DOHH2 (cell line): ENCODE results near the gene TNFSF15.

Experiments used
- H3F3A ChIP-seq: fragments of 200-600 bp; sonication (generic), shearing (Covaris generic); 2 replicates; pipeline ENCODE4 v1.6.0; 2016; ENCODE audit warnings: antibody characterized with exemption, mild to moderate bottlenecking; ENCODE audit not compliant: control insufficient read depth, insufficient read depth
- H3K27ac ChIP-seq: fragments of 200-600 bp; sonication (generic); 2 replicates; pipeline ENCODE4 v1.5.1; 2014; ENCODE audit warnings: low read depth, mild to moderate bottlenecking, low read length, moderate library complexity
- H3K27me3 ChIP-seq: fragments of 200-600 bp; sonication (generic); 2 replicates; pipeline ENCODE4 v1.6.1; 2014; ENCODE audit warnings: mild to moderate bottlenecking, low read length, mixed read lengths; ENCODE audit not compliant: control insufficient read depth
- H3K36me3 ChIP-seq: fragments of 200-600 bp; sonication (generic); 2 replicates; pipeline ENCODE4 v1.6.1; 2014; ENCODE audit warnings: mild to moderate bottlenecking, low read length, moderate library complexity, mixed read lengths; ENCODE audit not compliant: control insufficient read depth
- H3K4me1 ChIP-seq: fragments of 200-600 bp; sonication (generic); 2 replicates; pipeline ENCODE4 v1.6.1; 2014; ENCODE audit warnings: mild to moderate bottlenecking, low read length, mixed read lengths; ENCODE audit not compliant: control insufficient read depth
- H3K4me2 ChIP-seq: fragments of 200-600 bp; sonication (generic); 2 replicates; pipeline ENCODE4 v1.6.0; 2014; ENCODE audit warnings: mild to moderate bottlenecking, low read length, moderate library complexity
- H3K4me3 ChIP-seq: fragments of 200-600 bp; sonication (generic); 2 replicates; pipeline ENCODE4 v1.5.1; 2014; ENCODE audit warnings: mild to moderate bottlenecking, low read length, mixed read lengths
- H3K79me2 ChIP-seq: fragments of 200-600 bp; sonication (generic); 2 replicates; pipeline ENCODE4 v1.6.1; 2014; ENCODE audit warnings: mild to moderate bottlenecking, low read length, mixed read lengths; ENCODE audit not compliant: control insufficient read depth
- H3K9me2 ChIP-seq: fragments of 200-600 bp; sonication (generic); replicated peaks from 2 replicates; pipeline ENCODE4 v1.6.1; 2014; ENCODE audit warnings: mild to moderate bottlenecking, low read length, mixed read lengths; ENCODE audit not compliant: control insufficient read depth
- H3K9me3 ChIP-seq: fragments of 200-600 bp; sonication (generic); 2 replicates; pipeline ENCODE4 v1.6.1; 2014; ENCODE audit warnings: antibody characterized with exemption, low read length, mixed read lengths; ENCODE audit not compliant: control insufficient read depth, insufficient read depth
- H4K20me1 ChIP-seq: fragments of 200-600 bp; sonication (generic); 2 replicates; pipeline ENCODE4 v1.6.0; 2014; ENCODE audit warnings: low read depth, mild to moderate bottlenecking, antibody characterized with exemption, low read length, moderate library complexity; ENCODE audit not compliant: control insufficient read depth, insufficient read depth
- CTCF ChIP-seq: fragments of 200-600 bp; sonication (generic); IDR thresholded peaks from one replicate; pipeline ENCODE4 v1.5.1; 2014; ENCODE audit warnings: antibody characterized with exemption, mild to moderate bottlenecking, low read depth, low read length; ENCODE audit not compliant: poor library complexity, severe bottlenecking
- EZH2phosphoT487 ChIP-seq: fragments of 200-600 bp; sonication (generic); IDR thresholded peaks from 2 replicates; pipeline ENCODE4 v1.6.1; 2017; ENCODE audit warnings: borderline replicate concordance, mild to moderate bottlenecking, antibody characterized with exemption, low read length, moderate library complexity, mixed read lengths

TNFSF15 gene

GRCh38 chr9:114850871-114851270 lies 45.0 kb upstream of the TNFSF15 start:
- 0 out of 2 replicates have a peak, but pooled peaks cover 2% of the 10 kb centered on the region for H3K27me3 ChIP-seq
- no peaks in the 10 kb centered on the region for H3F3A ChIP-seq
- H3K36me3 ChIP-seq: no peaks in the 10 kb centered on the region
- no peaks in the 10 kb centered on the region for H3K9me2 ChIP-seq
- no peaks in the 10 kb centered on the region for H3K79me2 ChIP-seq
- no peaks in the 10 kb centered on the region for H3K9me3 ChIP-seq
- H3K4me2 ChIP-seq: no peak overlapping the region
- H3K27ac ChIP-seq: no peak overlapping the region
- no peak for TF ChIP-seq CTCF
- no peak for TF ChIP-seq EZH2phosphoT487
- H3K4me1 ChIP-seq: no peaks in the 10 kb centered on the region
- H4K20me1 ChIP-seq: no peaks in the 10 kb centered on the region
- H3K4me3 ChIP-seq: no peak overlapping the region

GRCh38 chr9:114849450-114849849 lies 43.6 kb upstream of the TNFSF15 start:
- no peak overlapping the region for H3K27ac ChIP-seq
- 0 out of 2 replicates have a peak, but pooled peaks cover 2% of the 10 kb centered on the region for H3K27me3 ChIP-seq
- no peaks in the 10 kb centered on the region for H3K4me1 ChIP-seq
- no peaks in the 10 kb centered on the region for H3K9me3 ChIP-seq
- H3K79me2 ChIP-seq: no peaks in the 10 kb centered on the region
- no peaks in the 10 kb centered on the region for H3K36me3 ChIP-seq
- no peak overlapping the region for H3K4me2 ChIP-seq
- no peaks in the 10 kb centered on the region for H3F3A ChIP-seq
- H4K20me1 ChIP-seq: no peaks in the 10 kb centered on the region
- no peaks in the 10 kb centered on the region for H3K9me2 ChIP-seq
- H3K4me3 ChIP-seq: no peak overlapping the region
- no peak for TF ChIP-seq CTCF
- TF ChIP-seq EZH2phosphoT487: no peak

- no peak for TF ChIP-seq CTCF
- no peak for TF ChIP-seq EZH2phosphoT487
- Histone ChIP-seq H3K79me2 (no peaks in the 10 kb centered on the region), H3K27me3 (no peaks in the 10 kb centered on the region), H3K4me3 (no peak overlapping the region), H3K27ac (no peak overlapping the region), H3K9me2 (no peaks in the 10 kb centered on the region), H3K36me3 (no peaks in the 10 kb centered on the region), H3K4me2 (no peak overlapping the region), H3K9me3 (no peaks in the 10 kb centered on the region), H4K20me1 (no peaks in the 10 kb centered on the region), H3F3A (no peaks in the 10 kb centered on the region), H3K4me1 (no peaks in the 10 kb centered on the region)
Measured at GRCh38 chr9:114847492-114848417, 41.9 kb upstream of the TNFSF15 start.
